ENCODE results near the gene UNC13D.

DNA sequence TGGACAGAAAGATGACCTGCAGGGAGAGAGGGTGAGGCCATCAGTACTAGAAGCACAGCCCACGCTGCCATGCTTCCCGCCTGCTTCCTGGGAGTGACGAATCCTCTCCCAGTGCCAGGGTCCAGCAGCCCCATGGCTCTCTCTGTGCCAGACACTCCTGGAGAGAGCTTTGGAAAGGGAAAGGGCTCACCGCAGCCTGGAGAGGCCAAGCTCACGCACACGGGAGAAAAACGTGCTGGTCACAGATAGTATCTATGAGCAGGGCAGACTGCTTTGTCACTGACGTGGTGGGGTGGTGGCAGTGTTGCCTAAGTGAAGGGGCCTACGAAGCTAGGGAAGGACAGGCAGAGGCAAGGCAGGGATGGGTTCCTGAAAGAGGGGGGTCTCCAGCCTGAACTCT is 5.5 kb upstream of the UNC13D start:
- TF ChIP-seq, protein P1, sequence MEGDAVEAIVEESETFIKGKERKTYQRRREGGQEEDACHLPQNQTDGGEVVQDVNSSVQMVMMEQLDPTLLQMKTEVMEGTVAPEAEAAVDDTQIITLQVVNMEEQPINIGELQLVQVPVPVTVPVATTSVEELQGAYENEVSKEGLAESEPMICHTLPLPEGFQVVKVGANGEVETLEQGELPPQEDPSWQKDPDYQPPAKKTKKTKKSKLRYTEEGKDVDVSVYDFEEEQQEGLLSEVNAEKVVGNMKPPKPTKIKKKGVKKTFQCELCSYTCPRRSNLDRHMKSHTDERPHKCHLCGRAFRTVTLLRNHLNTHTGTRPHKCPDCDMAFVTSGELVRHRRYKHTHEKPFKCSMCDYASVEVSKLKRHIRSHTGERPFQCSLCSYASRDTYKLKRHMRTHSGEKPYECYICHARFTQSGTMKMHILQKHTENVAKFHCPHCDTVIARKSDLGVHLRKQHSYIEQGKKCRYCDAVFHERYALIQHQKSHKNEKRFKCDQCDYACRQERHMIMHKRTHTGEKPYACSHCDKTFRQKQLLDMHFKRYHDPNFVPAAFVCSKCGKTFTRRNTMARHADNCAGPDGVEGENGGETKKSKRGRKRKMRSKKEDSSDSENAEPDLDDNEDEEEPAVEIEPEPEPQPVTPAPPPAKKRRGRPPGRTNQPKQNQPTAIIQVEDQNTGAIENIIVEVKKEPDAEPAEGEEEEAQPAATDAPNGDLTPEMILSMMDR (IDR thresholded peaks at IDR 0.05): no peak
- TF ChIP-seq POLR2A (IDR thresholded peaks at IDR 0.05) (no peak), EP300 (IDR thresholded peaks at IDR 0.05) (no peak)
